SK-N-SH treated with all-trans-retinoic acid at 6 μM for 48 hours (cell line): ENCODE results near the gene MED16.

Experiments
- ZFP3 ChIP-seq: fragments of 250-450 bp; sonication (Bioruptor Pico); IDR thresholded peaks from 2 replicates; pipeline ENCODE4 v1.5.0; 2020; ENCODE audit warnings: mild to moderate bottlenecking, moderate library complexity
- ZFP30 ChIP-seq: fragments of 450-650 bp; formaldehyde crosslinking; IDR thresholded peaks from 2 replicates; pipeline ENCODE4 v1.5.0; 2022; ENCODE audit warnings: mild to moderate bottlenecking, moderate library complexity
- ZNF565 ChIP-seq: fragments of 450-650 bp; formaldehyde crosslinking; conservative IDR thresholded peaks from 2 replicates; pipeline ENCODE4 v1.5.0; 2020; ENCODE audit warnings: low read depth, mild to moderate bottlenecking, moderate library complexity
- TF ChIP-seq, protein P1 (sequence below): fragments of 250-450 bp; sonication (Bioruptor Pico); IDR thresholded peaks from 2 replicates; pipeline ENCODE4 v1.8.0; 2020; ENCODE audit warnings: mild to moderate bottlenecking, moderate library complexity, borderline replicate concordance

DNA sequence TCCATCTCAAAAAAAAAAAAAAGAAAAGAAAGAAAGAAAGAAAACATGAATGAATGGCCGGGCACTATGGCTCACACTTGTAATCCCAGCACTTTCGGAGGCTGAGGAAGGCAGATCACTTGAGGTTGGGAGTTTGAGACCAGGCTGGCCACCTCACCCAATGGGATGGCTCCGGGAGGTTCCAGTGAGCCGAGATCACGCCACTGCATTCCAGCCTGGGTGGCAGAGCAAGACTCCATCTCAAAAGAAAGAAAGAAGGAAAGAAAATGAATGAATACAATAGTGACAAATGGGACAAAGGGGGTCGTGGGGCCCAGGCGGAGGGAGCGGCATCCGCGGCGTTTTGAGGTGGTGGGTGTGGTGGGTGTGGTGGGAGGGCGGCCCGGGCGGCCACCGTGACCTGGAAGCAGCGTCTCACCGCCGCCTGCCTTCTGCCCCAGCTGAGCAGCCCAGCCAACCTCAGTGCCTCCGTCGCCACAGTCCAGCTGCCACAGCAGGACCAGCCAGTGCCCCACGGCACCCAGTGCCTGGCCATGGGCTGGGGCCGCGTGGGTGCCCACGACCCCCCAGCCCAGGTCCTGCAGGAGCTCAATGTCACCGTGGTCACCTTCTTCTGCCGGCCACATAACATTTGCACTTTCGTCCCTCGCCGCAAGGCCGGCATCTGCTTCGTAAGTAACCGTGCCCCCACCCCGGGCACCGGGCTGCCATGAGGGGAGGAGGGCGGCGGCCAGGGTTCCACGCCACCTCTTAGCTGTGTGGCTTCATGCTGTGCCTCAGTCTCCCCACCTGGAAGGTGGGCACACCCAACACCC lies 47.1 kb downstream of the MED16 start:
- TF ChIP-seq ZFP30 (CRISPR knock-in tag) = no peak
- TF ChIP-seq ZFP3 (CRISPR knock-in tag) = no peak
- TF ChIP-seq, protein P1, sequence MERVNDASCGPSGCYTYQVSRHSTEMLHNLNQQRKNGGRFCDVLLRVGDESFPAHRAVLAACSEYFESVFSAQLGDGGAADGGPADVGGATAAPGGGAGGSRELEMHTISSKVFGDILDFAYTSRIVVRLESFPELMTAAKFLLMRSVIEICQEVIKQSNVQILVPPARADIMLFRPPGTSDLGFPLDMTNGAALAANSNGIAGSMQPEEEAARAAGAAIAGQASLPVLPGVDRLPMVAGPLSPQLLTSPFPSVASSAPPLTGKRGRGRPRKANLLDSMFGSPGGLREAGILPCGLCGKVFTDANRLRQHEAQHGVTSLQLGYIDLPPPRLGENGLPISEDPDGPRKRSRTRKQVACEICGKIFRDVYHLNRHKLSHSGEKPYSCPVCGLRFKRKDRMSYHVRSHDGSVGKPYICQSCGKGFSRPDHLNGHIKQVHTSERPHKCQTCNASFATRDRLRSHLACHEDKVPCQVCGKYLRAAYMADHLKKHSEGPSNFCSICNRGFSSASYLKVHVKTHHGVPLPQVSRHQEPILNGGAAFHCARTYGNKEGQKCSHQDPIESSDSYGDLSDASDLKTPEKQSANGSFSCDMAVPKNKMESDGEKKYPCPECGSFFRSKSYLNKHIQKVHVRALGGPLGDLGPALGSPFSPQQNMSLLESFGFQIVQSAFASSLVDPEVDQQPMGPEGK (CRISPR knock-in tag) = no peak
- TF ChIP-seq ZNF565 = no peak
